ENCODE data around the gene TADA2B.

The TADA2B gene

DNA sequence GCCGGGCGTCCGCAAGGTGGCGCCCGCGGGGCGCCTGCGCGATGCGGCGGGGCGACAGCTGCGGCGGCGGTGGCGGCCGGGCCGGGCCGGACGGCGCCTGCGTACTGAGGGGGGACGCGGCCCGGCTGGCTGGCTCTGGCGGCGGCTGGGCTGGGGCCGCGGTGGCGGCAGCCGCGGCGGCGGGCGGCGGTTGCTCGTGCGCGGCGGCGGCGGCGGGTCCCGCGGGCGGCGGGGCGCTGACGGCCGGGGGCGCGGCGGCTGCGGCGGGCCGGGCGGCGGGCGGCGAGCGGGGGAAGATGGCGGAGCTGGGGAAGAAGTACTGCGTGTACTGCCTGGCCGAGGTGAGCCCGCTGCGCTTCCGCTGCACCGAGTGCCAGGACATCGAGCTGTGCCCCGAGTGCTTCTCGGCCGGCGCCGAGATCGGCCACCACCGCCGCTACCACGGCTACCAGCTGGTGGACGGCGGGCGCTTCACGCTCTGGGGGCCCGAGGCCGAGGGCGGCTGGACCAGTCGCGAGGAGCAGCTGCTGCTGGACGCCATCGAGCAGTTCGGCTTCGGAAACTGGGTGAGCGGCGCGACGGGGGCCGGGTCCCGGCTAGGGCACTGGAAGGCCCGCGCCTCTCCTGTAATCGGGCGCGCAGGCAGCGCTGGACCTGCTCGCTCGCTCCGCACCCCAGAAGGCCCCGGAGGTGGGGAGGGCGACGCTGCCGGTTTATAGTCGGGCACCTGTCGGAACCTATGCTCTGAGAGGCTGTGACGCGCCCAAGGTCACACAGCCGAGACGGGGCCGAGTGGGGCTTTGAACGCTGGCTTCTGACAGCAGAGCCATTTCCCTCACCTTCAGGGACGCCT is at the start of gene TADA2B:
Gene TADA2B, plus strand, starts transcription at position 89 of the 853 bp plus-strand sequence. Its CDS starts 208 bp downstream, at position 297.
- DNase-seq: no peak

DNA sequence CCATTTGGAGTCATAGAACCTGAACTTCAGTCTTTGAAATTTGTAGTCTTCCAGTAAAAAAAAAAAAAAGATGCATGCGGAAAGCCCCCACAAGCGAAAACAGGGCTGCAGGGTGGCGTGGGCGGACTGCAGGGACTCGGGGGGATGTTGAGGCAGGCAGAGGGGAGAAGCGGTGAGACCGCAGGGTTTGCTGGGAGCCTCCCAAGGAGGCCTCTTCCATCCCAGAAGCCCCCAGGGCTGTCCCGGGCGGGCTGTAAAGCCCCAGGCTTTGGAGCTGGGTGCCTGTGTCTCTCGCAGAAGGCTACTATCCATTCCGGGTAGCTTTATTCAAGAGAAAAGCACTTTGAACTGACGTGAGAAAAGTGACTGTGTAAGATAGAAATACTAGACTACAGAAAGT is 46.7 kb upstream of the TADA2B start:
- no peak for DNase-seq

DNA sequence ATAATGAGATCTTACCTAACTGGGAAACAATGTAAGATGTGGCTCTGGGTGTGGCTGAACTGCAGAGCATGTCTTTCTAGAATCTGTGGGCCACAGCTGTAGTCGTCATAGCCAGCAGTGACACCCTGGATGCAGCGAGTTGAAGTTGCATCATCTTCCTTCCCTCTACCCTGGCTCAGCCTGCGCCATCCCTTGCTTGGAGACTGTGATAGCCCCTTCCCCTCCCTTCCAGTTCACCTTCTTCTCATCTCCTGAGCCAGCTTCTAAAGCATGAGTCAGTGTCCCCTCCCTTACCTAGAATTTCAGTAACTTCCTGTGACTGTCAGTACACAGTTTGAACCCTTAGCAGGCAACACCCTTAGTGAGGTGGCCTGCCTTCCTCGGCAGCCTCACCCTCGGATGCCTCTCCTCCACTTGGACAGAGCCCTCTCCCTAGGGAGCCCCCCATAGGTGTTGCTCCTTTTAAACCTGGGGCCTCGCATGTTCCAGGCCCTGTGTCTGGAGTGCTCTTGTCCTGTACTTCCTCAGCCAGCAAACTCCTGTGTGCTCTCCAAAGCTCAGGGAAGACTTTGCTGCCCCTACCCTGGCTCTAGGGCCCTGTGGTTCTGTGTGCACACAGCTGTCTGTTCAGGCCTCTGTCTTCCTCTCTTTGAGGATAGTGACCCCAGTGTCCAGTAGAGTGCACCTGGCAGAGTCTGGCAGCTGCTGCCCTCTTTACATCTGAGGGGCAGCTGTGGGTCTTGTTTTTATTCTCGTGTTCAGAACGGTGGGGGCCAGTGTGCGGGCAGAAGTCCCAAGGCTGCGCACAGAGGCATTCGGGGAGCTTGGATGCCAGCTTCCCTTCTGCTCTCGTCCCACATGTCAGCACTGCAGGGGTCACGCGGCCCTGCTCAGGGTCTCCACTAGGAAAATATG is 43.7 kb upstream of the TADA2B start:
- no peak for DNase-seq

DNA sequence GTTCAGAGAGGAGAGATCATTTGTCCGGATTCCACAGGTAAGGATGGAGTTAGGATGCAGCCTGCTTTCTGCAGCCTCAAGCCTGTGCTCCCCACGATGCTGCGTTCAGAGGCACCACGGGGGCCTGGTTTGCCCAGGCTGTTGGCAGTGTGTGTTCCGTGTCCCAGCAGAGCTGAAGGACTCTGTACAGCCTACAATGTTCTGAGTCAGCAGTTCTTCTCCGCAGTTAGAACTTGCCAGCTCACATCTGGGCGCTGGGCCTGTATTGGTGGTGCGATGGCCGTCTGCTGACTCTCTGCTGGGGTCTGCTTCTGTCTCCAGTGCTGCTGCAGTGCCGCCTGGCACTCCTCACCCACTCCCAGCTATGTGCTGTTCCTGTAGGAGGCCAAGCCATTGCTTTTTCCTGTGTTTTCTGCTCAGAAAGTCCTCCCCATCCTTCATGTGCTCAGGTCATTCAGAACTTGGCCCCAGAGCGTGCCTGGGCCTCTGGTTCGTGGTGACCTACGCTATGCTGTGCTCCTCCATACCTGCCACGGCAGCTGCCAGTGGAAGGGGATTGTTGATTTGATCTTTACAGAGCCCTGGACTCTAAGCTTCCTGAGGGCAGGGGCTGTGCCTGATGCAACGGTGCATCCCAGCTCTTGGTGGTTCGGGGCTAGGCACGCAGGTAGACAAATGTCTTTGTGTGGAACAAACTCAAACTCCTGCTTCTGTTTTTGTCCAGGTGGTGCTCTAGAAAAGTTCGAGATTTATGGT is 42.6 kb upstream of the TADA2B start:
- DNase-seq: no peak

GRCh38 chr4:7001271-7001670 is 41.9 kb upstream of the TADA2B start:
- DNase-seq: no peak

- no peak for DNase-seq
Measured at GRCh38 chr4:7002336-7002735, 40.8 kb upstream of the TADA2B start.

GRCh38 chr4:7003176-7003878 is 39.8 kb upstream of the TADA2B start:
- DNase-seq: no peak

DNA sequence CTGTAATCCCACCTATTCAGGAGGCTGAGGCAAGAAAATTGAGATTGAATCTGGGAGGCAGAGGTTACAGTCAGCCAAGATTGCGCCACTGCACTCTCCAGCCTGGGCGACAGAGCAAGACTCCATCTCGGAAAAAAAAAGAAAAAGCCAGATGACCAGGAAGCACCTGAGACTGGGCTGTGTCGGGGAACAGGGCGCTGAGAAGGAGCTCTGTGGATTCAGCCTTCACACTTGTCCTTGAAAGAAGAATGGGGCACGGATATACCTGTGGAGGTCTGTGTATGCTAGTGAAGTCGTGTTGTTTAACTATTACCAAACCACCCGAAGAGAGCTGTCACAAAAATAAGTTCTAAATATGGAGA is 39.3 kb upstream of the TADA2B start:
- no peak for DNase-seq

DNA sequence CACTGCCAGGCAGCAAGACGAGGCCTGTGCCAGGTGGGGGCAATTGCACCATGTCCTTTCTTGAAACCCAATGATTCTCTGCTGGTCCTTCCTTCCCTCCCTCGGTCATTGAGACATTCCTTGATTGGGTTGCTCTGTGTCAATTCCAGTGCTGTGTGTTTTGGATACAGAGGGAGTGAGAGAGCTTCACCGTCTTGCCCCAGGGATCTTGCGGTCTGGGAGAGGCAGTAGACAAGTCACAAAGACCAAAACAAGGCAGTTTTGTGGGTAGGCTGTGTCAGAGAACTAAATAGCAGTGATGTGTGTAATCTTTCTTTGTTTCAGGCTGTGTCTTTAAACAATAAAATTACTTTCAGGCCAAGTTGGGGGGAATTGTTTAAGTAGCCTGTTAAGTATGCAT is 38.8 kb upstream of the TADA2B start:
- DNase-seq: no peak

DNA sequence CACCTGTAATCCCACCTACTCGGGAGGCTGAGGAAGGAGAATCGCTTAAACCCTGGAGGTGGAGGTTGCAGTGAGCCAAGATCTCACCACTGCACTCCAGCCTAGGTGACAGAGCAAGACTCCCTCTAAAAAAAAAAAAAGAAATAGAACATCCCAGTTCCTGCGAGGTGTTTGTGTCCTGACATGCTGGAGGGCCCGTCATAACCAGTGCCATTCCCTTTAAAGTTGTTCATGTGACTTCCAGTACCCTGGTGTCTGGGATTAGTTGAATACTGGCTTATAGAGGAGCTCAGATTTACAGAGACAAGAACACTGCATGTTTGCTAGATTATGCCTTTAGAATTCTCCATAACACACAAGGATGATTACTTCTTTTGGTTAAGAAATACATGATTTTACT is 37.6 kb upstream of the TADA2B start:
- DNase-seq: no peak

- DNase-seq: no peak
Measured at GRCh38 chr4:7006411-7006810, 36.8 kb upstream of the TADA2B start.

- DNase-seq: no peak
Measured at GRCh38 chr4:7007142-7007907, 35.8 kb upstream of the TADA2B start.

GRCh38 chr4:7007944-7008343 is 35.2 kb upstream of the TADA2B start:
- no peak for DNase-seq

GRCh38 chr4:7009564-7009963 is 33.6 kb upstream of the TADA2B start:
- DNase-seq: no peak

GRCh38 chr4:7013175-7013574 is 30.0 kb upstream of the TADA2B start:
- DNase-seq: no peak

DNA sequence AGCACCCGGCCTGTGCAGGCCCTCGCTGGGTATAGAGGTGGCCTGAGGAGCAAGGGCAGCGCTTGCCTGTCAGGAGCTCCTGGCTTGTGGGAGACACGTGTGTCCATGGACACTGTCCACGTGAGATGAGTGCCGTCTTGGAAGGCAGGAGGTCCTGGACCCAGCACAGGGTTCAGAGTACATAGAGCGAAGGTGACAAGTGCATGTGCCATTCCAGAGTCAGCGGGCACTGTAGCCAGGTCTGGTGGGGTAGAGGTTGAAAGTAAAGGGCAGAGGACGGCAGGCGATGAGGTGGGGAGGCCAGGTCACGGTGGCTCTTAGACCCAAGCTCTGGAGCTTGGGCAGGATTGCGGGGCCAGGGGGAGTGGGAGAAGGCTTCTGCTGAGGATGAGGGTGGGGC is 28.4 kb upstream of the TADA2B start:
- no peak for DNase-seq

- DNase-seq: no peak
Measured at GRCh38 chr4:7015383-7016035, 27.7 kb upstream of the TADA2B start.

DNA sequence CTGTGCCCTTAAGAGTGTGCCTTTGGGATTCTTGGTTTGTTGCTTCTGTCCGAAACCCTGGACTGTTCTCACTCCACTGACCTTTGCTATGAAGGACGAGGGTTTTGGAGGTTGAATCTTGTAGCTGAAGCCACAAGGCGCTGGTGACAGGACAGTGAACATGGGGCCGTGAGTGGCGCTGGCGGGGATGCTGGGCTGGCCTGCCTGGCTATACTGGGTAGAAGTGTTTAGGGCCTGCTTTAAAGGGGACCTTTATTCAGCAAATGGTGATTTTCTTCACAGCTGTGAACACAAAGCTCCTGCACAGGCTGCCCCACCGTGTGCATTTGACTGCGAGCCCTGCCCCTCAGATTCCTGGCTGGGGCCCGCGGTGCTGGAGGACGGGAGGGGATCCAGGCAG is 27.1 kb upstream of the TADA2B start:
- no peak for DNase-seq

- DNase-seq: no peak
Measured at GRCh38 chr4:7016512-7016911, 26.7 kb upstream of the TADA2B start.

DNA sequence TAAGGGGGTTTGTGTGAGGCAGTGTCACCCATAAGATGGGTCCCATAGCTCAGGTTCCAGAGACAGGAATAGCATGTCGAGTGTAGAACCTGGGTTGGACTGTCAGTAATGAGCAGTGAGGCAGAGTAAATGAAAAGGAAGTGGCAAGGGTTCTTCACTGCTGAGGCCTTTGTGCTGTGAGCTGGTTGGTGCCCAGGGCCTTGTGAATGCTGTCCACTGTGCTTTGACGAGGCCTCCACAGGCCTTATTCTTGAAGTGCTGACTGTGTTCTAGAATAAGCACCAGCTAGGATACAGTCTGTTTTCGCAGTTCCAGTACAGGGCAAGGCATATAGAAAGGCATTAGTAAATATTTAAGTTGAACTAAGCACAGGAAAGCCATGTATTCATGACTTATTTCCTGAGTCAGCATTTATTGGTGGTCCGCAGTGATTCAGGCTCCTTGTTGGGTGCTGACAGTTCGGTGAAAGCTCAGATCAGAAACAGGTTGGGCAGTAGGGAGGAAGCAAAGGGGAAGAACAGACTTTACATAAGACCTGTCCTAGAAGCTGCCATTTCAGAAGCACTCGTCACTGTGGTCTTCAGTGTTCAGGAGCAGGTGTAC is 25.6 kb upstream of the TADA2B start:
- DNase-seq: no peak

DNA sequence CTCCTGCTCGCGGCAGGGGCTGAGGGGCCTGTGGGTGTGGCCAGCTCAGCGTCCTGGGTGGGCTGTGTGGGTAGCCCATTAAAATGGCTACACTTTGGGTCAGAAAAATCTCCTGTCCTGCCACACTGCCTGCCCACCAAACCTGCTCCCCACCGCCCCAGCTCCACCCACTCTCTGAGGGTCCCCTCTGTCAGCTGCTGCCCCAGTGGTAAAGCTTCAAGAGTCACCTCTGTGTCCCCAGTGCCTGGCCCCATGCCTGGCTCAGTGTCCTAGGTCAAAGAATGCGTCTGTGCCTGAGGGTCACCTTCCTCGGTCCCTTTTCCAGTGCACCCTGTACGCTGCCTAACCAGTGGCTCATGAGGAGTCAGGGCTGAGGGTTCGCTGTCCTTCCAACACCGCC is 24.9 kb upstream of the TADA2B start:
- no peak for DNase-seq
